GM21526 (cell line): ENCODE data around the gene SMARCE1.
A peak's percentile ranks its signal among the peaks of the same experiment; 100 is the strongest.

Experiments used
- ATAC-seq: cut with Tn5 transposase; IDR thresholded peaks from one replicate; pipeline ENCODE4 v1.9.1; 2021; ENCODE audit warnings: moderate library complexity; ENCODE audit not compliant: unreplicated experiment, low FRiP score

The SMARCE1 gene

GRCh38 chr17:40647624-40648383 lies at the start of gene SMARCE1:
Gene SMARCE1 (minus strand): TSS chr17:40647818. CDS start chr17:40645802, 2,016 bp downstream.
- ATAC-seq: peak; percentile 57

DNA sequence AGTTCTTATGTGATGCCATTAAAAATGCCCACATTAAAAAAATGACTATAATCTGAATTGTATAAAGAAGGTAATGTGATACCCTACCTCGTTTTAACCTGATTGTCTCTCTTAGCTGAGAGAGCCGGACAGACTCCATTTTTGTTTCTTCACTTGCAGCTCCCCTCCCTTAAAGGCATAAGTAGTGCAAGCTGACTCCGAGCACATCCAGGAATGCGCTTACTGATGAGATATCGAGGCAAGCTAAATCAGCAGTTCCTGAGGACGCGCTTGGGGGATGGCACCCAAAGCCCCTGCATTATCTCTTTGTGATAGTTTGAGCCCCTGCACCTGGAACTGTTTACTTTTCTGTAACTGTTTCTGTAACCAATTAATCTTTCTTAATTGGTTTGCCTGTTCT lies 49.7 kb upstream of the SMARCE1 start:
- ATAC-seq: no peak

DNA sequence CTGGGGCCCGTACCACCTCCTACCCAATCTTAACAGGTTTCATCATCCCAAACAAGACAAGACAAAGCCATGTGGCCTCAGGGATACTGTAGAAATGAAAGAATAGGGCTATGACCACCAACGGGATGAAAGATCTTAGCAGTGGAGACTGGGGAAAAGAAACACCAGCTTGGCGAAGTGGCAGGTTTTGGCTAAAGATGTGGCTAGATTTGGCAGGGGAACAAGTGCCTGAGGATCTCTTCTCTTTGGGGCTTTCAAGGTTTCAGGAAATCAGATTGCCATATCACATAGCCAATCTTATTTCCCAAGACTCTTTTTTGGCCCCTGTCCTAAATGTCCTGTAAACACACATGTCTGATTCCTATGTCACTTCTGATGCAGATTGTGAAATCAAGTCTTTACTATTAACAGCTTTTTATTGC lies 49.0 kb upstream of the SMARCE1 start:
- ATAC-seq: no peak

DNA sequence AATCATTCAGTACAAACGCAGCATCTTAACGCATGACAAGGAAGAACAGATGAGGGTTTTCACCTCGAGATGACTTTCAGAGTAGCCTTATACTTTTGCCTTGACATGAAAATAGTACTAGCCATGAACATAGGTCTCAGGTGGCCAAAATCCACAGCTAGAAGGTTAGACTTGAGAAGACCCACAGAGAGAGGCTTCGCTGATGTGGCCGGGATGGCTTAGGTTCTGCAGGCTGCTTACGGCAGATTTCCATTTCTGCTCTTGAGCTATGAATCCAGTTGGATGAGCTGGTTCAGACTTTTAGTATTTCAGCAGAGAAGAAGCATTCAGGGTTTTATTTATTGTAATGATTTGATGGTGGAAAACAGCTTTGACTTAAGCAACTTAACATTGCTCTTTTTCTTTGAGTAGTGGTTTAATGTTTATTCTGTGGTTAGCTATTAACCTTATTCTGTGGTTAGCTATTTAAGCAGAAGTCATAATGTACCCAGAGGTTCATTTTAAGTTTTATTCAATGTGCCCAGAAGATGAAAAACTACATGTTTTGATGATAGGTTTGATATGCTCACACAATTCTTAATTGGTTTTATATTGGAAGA lies 48.4 kb upstream of the SMARCE1 start:
- ATAC-seq: no peak

GRCh38 chr17:40694584-40694983 lies 47.0 kb upstream of the SMARCE1 start:
- ATAC-seq: no peak

DNA sequence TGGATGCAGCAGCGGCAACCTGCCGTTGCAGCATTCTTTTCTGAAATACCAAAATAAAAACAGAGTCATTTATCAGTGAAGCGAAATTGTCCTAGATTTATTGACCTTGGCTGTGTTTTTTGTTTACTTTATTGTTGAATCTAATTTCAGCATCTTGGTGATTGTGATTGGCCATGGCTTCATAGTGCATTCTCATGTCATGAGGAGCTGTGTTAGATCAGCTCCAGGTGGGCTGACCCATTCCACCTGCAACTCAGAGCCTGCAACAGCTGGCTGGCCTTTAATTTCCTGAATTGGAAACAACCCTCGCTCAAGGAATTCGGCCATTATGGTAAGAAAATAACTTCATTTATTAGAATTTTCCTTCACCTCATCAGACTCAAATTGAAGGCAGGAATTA lies 39.5 kb upstream of the SMARCE1 start:
- no peak for ATAC-seq

DNA sequence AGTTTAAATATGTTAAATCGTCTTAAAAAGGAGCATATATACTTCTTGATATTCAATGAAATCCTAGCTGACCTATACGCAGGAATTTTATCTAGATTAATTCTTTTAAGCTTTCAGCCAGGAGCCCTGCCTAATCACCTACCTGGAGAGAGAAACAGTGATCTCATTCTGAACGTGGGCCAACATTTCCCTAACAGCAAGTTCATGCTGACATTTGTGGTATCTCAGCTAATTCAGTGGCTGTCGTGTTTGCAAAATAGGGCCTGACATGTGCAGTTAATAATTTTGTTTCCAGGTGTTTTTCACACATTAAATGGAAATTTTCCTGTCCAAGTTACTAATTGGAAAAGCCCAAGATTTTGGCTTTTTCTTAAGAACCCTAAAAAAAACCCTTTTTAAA lies 38.6 kb upstream of the SMARCE1 start:
- ATAC-seq: no peak

GRCh38 chr17:40680998-40681397 lies 33.4 kb upstream of the SMARCE1 start:
- no peak for ATAC-seq

GRCh38 chr17:40679523-40679907 lies 31.9 kb upstream of the SMARCE1 start:
- no peak for ATAC-seq

DNA sequence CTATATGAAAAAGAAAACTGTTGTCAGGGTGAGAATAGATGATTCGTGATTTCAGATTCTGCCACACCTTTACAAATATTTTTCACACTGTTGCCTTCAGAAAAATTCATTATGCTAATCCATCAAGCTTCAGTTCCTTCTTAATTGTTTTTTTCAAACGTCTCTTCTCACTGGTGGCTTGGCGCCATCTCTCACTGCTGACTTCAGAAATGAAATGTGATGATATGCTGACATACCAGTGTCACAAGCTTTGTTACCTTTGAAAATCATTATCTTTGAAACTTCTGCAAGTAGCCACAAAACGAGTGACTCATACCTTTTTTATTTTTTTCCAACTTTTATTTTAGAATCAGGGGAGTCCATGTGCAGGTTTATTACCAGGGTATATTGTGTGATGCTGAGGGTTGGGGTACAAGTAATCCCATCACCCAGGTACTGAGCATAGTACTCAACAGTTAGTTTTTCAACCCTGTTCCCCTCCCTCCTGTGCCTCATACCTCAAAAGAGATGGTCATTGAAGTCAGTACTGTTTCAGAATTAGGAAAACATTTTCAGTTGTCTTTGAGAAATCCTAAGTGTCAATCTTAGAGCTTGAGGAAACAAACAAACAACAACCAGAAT lies 31.4 kb upstream of the SMARCE1 start:
- no peak for ATAC-seq

GRCh38 chr17:40675905-40676304 lies 28.3 kb upstream of the SMARCE1 start:
- no peak for ATAC-seq

DNA sequence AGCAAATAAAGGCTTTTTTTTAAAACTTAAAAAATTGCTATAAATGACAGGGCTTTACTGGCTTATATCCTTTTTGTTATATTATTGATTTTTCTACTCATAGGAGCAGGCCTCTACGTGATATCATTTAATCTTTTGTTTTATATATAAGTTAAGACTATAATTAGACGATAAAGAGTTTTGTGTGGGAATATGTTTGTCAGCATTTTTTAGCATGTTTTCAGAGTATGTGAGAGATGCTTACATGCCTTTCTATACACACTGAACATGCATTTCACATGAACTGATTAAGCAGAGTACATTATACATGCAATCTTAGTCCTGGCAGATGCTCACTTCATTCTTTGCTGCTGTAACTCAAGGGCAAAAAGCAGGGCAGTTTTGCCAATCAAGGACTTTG lies 25.0 kb upstream of the SMARCE1 start:
- no peak for ATAC-seq

DNA sequence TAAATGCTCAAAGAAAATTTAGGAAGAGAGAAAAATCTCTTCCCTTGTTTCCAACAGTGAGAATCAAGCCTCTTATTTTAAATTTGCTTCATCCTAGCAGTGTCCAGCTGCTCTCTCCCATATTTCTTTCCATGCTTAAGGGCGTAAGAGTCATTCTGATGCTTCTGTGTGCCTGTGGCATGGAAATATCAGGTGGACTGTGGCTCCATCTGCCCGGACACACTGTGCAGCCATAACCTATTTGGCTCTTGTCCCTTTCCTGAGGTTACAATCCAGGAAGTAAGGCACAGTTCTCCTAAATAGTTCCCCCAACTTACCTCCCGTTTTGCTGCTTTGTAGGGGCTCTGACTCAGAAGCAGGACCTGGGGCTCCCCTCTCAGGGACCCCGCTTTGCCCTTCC lies 23.7 kb upstream of the SMARCE1 start:
- no peak for ATAC-seq

- ATAC-seq: no peak
These were observed 18.7 kb upstream of the SMARCE1 start for GRCh38 chr17:40666331-40666730.

GRCh38 chr17:40664582-40665333 lies 17.1 kb upstream of the SMARCE1 start, which contains the start of gene KRT222:
Gene KRT222 (minus strand): TSS chr17:40665177. CDS start chr17:40665099, 78 bp downstream.
- ATAC-seq: no peak

GRCh38 chr17:40663252-40663651 lies 15.6 kb upstream of the SMARCE1 start:
- ATAC-seq: no peak

- ATAC-seq: no peak
These were observed 12.3 kb upstream of the SMARCE1 start for GRCh38 chr17:40659911-40660310.

GRCh38 chr17:40658396-40658795 lies 10.8 kb upstream of the SMARCE1 start:
- ATAC-seq: no peak

GRCh38 chr17:40651939-40652338 lies 4.3 kb upstream of the SMARCE1 start:
- no peak for ATAC-seq

DNA sequence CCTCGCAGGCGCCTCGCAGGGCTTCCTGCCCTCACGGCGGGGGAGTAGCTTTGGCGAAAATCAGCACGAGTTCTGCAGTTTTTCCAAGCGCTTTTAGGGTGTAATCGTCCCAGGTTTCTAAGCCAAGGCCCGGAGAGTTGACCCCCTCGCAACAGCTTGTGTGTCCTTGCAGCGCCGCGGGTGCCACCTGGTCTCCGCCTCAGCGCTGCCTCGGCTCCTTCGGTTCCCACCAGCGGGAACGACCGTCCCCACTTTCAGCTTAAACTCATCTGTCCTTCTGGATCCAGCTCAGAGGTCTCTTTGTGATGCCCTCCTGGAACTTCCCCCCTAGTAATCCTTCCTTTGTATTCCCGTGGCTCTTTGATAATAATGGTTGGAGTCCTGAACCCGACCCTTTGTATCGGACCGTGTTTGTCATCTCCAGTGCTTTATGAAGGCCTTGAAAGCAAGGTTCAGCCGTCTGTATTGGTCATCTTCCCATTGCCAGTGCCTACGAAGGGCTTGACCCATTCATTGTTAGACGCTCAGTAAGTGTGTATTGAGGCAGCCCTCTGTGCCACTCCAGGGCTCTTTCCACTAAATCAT lies 858 bp upstream of the SMARCE1 start:
- peak; percentile 20 for ATAC-seq
